B cell (primary cell): ENCODE results near the gene TEP1.

Experiments
- EZH2 ChIP-seq: IDR thresholded peaks from 2 replicates; pipeline ENCODE4 v1.6.1; 2012; ENCODE audit warnings: borderline replicate concordance, low read depth, mild to moderate bottlenecking, moderate library complexity, low read length; ENCODE audit not compliant: insufficient read depth, poor library complexity, severe bottlenecking
- TF ChIP-seq, protein P1 (sequence below): fragments of 200-600 bp; IDR thresholded peaks from one replicate; pipeline ENCODE4 v1.8.0; 2022; ENCODE audit warnings: antibody characterized with exemption, mild to moderate bottlenecking

DNA sequence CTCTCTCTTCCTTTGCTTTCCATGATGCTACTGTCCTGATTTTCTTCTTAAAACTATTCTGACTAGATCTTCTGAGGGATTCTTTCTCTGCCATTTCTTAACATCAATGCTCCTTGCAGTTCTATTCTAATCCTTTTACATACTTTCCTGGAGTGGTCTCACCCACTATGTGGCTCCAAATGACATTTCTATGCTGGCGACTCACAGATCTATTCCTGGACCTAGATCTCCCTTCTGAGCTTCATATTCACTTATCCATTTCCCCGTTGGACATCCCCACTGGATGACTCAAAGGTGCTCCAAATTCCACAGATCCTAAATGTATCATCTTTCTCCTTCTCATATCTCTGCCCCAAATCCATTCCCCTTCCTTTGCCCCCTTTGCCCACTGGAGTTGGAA lies 4.1 kb downstream of the TEP1 start:
- TF ChIP-seq, protein P1, sequence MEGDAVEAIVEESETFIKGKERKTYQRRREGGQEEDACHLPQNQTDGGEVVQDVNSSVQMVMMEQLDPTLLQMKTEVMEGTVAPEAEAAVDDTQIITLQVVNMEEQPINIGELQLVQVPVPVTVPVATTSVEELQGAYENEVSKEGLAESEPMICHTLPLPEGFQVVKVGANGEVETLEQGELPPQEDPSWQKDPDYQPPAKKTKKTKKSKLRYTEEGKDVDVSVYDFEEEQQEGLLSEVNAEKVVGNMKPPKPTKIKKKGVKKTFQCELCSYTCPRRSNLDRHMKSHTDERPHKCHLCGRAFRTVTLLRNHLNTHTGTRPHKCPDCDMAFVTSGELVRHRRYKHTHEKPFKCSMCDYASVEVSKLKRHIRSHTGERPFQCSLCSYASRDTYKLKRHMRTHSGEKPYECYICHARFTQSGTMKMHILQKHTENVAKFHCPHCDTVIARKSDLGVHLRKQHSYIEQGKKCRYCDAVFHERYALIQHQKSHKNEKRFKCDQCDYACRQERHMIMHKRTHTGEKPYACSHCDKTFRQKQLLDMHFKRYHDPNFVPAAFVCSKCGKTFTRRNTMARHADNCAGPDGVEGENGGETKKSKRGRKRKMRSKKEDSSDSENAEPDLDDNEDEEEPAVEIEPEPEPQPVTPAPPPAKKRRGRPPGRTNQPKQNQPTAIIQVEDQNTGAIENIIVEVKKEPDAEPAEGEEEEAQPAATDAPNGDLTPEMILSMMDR = no peak
- no peak for TF ChIP-seq EZH2
